Fibroblast of skin of left quadriceps (primary cell): ENCODE results near the gene CHAF1A.

Source experiments
- DNase-seq, 2 experiments: peaks; one replicate each; pipeline ENCODE4 v3.0.0-alpha.2; 2013; ENCODE audit warnings: low read depth in 2 of 2

The CHAF1A gene

GRCh38 chr19:4402171-4403004, at the start of gene CHAF1A:
TSS of gene CHAF1A (plus strand) at chr19:4402640. CDS start at chr19:4402763, 123 bp downstream.
- peak; percentile 100 for DNase-seq

GRCh38 chr19:4352701-4353121, 49.7 kb upstream of the CHAF1A start:
- DNase-seq: no peak

- DNase-seq: no peak
Observed at GRCh38 chr19:4354282-4354681, 48.2 kb upstream of the CHAF1A start.

GRCh38 chr19:4354897-4355296, 47.5 kb upstream of the CHAF1A start:
- DNase-seq: no peak

GRCh38 chr19:4357095-4357797, 45.2 kb upstream of the CHAF1A start:
- DNase-seq: no peak

GRCh38 chr19:4357921-4358326, 44.5 kb upstream of the CHAF1A start:
- no peak for DNase-seq

- no peak for DNase-seq
Observed at GRCh38 chr19:4358709-4359626, 43.5 kb upstream of the CHAF1A start.

- DNase-seq: no peak
Observed at GRCh38 chr19:4359627-4360000, 42.8 kb upstream of the CHAF1A start.

- DNase-seq: no peak
Observed at GRCh38 chr19:4360081-4360569, 42.3 kb upstream of the CHAF1A start.

GRCh38 chr19:4360641-4361151, 41.7 kb upstream of the CHAF1A start:
- DNase-seq: no peak

GRCh38 chr19:4361152-4362046, 41.0 kb upstream of the CHAF1A start:
- no peak for DNase-seq

GRCh38 chr19:4362101-4362828, 40.2 kb upstream of the CHAF1A start:
- no peak for DNase-seq

GRCh38 chr19:4362831-4363545, 39.5 kb upstream of the CHAF1A start:
- DNase-seq: no peak

- no peak for DNase-seq
Observed at GRCh38 chr19:4363571-4364304, 38.7 kb upstream of the CHAF1A start.

- DNase-seq: no peak
Observed at GRCh38 chr19:4365341-4365740, 37.1 kb upstream of the CHAF1A start.

GRCh38 chr19:4365791-4366665, 36.4 kb upstream of the CHAF1A start:
- DNase-seq: no peak

- DNase-seq: no peak
Observed at GRCh38 chr19:4366666-4367335, 35.6 kb upstream of the CHAF1A start.
